GM12878 (cell line): ENCODE measurements around the gene NINL. TPM values are rescaled to one million over a fixed set of nuclear protein-coding genes. Genes with fewer than 3 reads are reported as not detected.

Experiments used
- ATAC-seq: fragments of 200-7000 bp; cut with Tn5 transposase; 3 replicates; pipeline ENCODE4 v1.9.1; 2020; ENCODE audit warnings: mild to moderate bottlenecking, moderate library complexity
- BruUV-seq: library from RNA; stranded (reverse); fragments of 400-500 nt; replicated peaks from 2 replicates; lab custom pipeline; 2021; lab: Mats Ljungman, UMichigan
- CTCF ChIA-PET: fragments of 300-600 bp; sonication (Branson Sonifier 250); formaldehyde crosslinking; extraction: SDS; loops from one replicate; lab custom pipeline; 2021; ENCODE audit warnings: inconsistent platforms; lab: Yijun Ruan, JAX
- POLR2A ChIA-PET: fragments of 350-600 bp; formaldehyde crosslinking; extraction: SDS; loops from one replicate; lab custom pipeline; 2021; ENCODE audit warnings: inconsistent platforms; lab: Charles Lee
- RAD21 ChIA-PET: fragments of 300-600 bp; sonication (Branson Sonifier 250); formaldehyde crosslinking; loops from one replicate; lab custom pipeline; 2023; ENCODE audit warnings: antibody characterized with exemption; ENCODE audit not compliant: unreplicated experiment; lab: Charles Lee
- SMC1A ChIA-PET: fragments of 300-600 bp; sonication (Branson Sonifier 250); formaldehyde crosslinking; loops from one replicate; lab custom pipeline; 2023; ENCODE audit not compliant: unreplicated experiment, uncharacterized antibody; lab: Charles Lee
- DNase-seq: peaks from one replicate; pipeline ENCODE4 v3.0.0-alpha.2; 2011; ENCODE audit warnings: low read depth, low spot score
- FAIRE-seq: peaks from 3 replicates; lab custom pipeline; 2011; peaks lifted over from hg19 to GRCh38; lab: Jason Lieb, UNC
- H2AFZ ChIP-seq: 2 replicates; pipeline ENCODE4 v1.6.0; 2011; ENCODE audit warnings: low read depth, low read length, control low read depth; ENCODE audit not compliant: control insufficient read depth
- H3K27ac ChIP-seq: 2 replicates; pipeline ENCODE4 v1.5.1; 2011; ENCODE audit warnings: control low read depth; ENCODE audit not compliant: control insufficient read depth, insufficient read depth
- H3K27me3 ChIP-seq, 2 experiments: replicated peaks in 1 of 2; 2 replicates each; pipeline versions ENCODE4 v1.6.0 to v1.6.1; 2011; ENCODE audit warnings: low read length in 1 of 2; ENCODE audit not compliant: control insufficient read depth in 2 of 2, insufficient read depth in 2 of 2
- H3K36me3 ChIP-seq, 2 experiments: 2 replicates each; pipeline ENCODE4 v1.5.1; 2011; ENCODE audit warnings: low read length in 1 of 2; ENCODE audit not compliant: control insufficient read depth in 2 of 2, insufficient read depth in 2 of 2
- H3K4me1 ChIP-seq: 2 replicates; pipeline ENCODE4 v1.6.1; 2011; ENCODE audit warnings: mild to moderate bottlenecking, low read length, moderate library complexity, mixed read lengths; ENCODE audit not compliant: control insufficient read depth, insufficient read depth
- H3K4me2 ChIP-seq: 2 replicates; pipeline ENCODE4 v1.6.0; 2011; ENCODE audit warnings: control low read depth; ENCODE audit not compliant: control insufficient read depth, insufficient read depth
- H3K4me3 ChIP-seq: fragments of 200-600 bp; sonication (generic); 2 replicates; pipeline ENCODE4 v1.5.1; 2016
- H3K79me2 ChIP-seq: 2 replicates; pipeline ENCODE4 v1.6.0; 2011; ENCODE audit warnings: low read length; ENCODE audit not compliant: control insufficient read depth, insufficient read depth
- H3K9ac ChIP-seq: 2 replicates; pipeline ENCODE4 v1.8.0; 2011; ENCODE audit warnings: low read length, control low read depth, mixed read lengths; ENCODE audit not compliant: control insufficient read depth, insufficient read depth
- H3K9me3 ChIP-seq: replicated peaks from 3 replicates; pipeline ENCODE4 v1.5.1; 2011; ENCODE audit warnings: mild to moderate bottlenecking, low read length; ENCODE audit not compliant: control insufficient read depth, insufficient read depth
- H4K20me1 ChIP-seq: 2 replicates; pipeline ENCODE4 v1.6.0; 2011; ENCODE audit not compliant: control insufficient read depth, insufficient read depth
- BCLAF1 ChIP-seq: fragments of 450-650 bp; IDR thresholded peaks from 2 replicates; pipeline ENCODE4 v1.6.1; 2017; ENCODE audit warnings: antibody characterized with exemption, mild to moderate bottlenecking, moderate library complexity
- CHD1 ChIP-seq: IDR thresholded peaks from 2 replicates; pipeline ENCODE4 v1.6.1; 2012; ENCODE audit warnings: low read depth, low read length, improper control_type of control experiment
- CHD2 ChIP-seq: IDR thresholded peaks from 2 replicates; pipeline ENCODE4 v1.6.1; 2011; ENCODE audit warnings: low read depth, low read length, improper control_type of control experiment, borderline replicate concordance
- CTCF ChIP-seq, 3 experiments: IDR thresholded peaks in 2 of 3; conservative IDR thresholded peaks in 1 of 3; 2 replicates each; pipeline ENCODE4 v1.5.1; 2011; ENCODE audit warnings: low read depth in 3 of 3, low read length in 3 of 3, mild to moderate bottlenecking in 3 of 3, control low read depth in 2 of 3, moderate library complexity in 2 of 3, inconsistent platforms in 1 of 3, mixed read lengths in 1 of 3; ENCODE audit not compliant: control insufficient read depth in 2 of 3, insufficient read depth in 1 of 3; ENCODE audit errors: extremely low read depth in 1 of 3
- EED ChIP-seq: sonication (generic); IDR thresholded peaks from 2 replicates; pipeline ENCODE4 v1.6.1; 2016; ENCODE audit warnings: antibody characterized with exemption, low read depth
- HDGF ChIP-seq: fragments of 450-650 bp; IDR thresholded peaks from 2 replicates; pipeline ENCODE4 v1.6.1; 2016; ENCODE audit warnings: antibody characterized with exemption
- IRF4 ChIP-seq: IDR thresholded peaks from 2 replicates; pipeline ENCODE4 v1.6.1; 2011; ENCODE audit warnings: low read depth, low read length
- KAT2A ChIP-seq: conservative IDR thresholded peaks from 2 replicates; pipeline ENCODE4 v1.6.1; 2011; ENCODE audit warnings: low read depth, low read length; ENCODE audit not compliant: control insufficient read depth
- NFIC ChIP-seq: IDR thresholded peaks from 2 replicates; pipeline ENCODE4 v1.6.1; 2012; ENCODE audit warnings: low read depth, mild to moderate bottlenecking, inconsistent platforms, low read length, moderate library complexity
- POU2F2 ChIP-seq: IDR thresholded peaks from 3 replicates; pipeline ENCODE4 v1.6.1; 2011; ENCODE audit warnings: low read depth, mild to moderate bottlenecking, low read length, borderline replicate concordance
- RAD51 ChIP-seq: fragments of 450-650 bp; IDR thresholded peaks from 2 replicates; pipeline ENCODE4 v1.6.1; 2016; ENCODE audit warnings: moderate library complexity, mild to moderate bottlenecking, inconsistent platforms
- RBBP5 ChIP-seq: fragments of 200-600 bp; sonication (generic); conservative IDR thresholded peaks from 2 replicates; pipeline ENCODE4 v1.6.1; 2016
- RELA ChIP-seq: fragments of 450-650 bp; IDR thresholded peaks from 2 replicates; pipeline ENCODE4 v1.8.0; 2014; ENCODE audit warnings: borderline replicate concordance; ENCODE audit not compliant: partially characterized antibody
- STAT3 ChIP-seq: IDR thresholded peaks from 2 replicates; pipeline ENCODE4 v1.6.1; 2011; ENCODE audit warnings: low read depth, low read length, improper control_type of control experiment
- ZNF217 ChIP-seq: fragments of 450-650 bp; IDR thresholded peaks from 2 replicates; pipeline ENCODE4 v1.6.1; 2017; ENCODE audit warnings: antibody characterized with exemption, mild to moderate bottlenecking
- ZNF622 ChIP-seq: fragments of 450-650 bp; IDR thresholded peaks from 2 replicates; pipeline ENCODE4 v1.6.1; 2017; ENCODE audit warnings: mild to moderate bottlenecking, inconsistent platforms
- ZNF687 ChIP-seq: fragments of 450-650 bp; IDR thresholded peaks from 2 replicates; pipeline ENCODE4 v1.6.1; 2017; ENCODE audit warnings: mild to moderate bottlenecking, moderate library complexity
- WGBS: methylation state at CpG from one replicate; pipeline ENCODE4 v1.1.6; 2016; ENCODE audit warnings: low lambda C conversion rate; ENCODE audit not compliant: insufficient replicate concordance, insufficient coverage; ENCODE audit errors: missing lambda C conversion rate; 5-methylcytosine and 5-hydroxymethylcytosine counted together
- in situ Hi-C: fragments of 300-500 bp; cut with MboI; formaldehyde crosslinking; loops from 9 replicates; pipeline ENCODE4 v1.14.3; 2018; ENCODE audit warnings: mixed read lengths
- intact Hi-C: fragments of 100-400 bp; cut with micrococcal nuclease; formaldehyde crosslinking; loops from one replicate; pipeline ENCODE4 v1.14.2; 2022; ENCODE audit not compliant: unreplicated experiment
- polyA plus RNA-seq, 11 experiments: library from polyadenylated mRNA; depleted of rRNA in 4 of 11; unstranded in 6 of 11; stranded (reverse) in 5 of 11; fragments of >200 nt; fragmentation: Nextera tagmentation in 4 of 11; fragmentation: Illumina TruSeq in 1 of 11; extraction: Ambion mirVana in 4 of 11; extraction: Trizol in 1 of 11; gene quantifications; 1 replicate in 1 of 11; 2 replicates in 10 of 11; pipeline versions ENCODE4 v1.2.1 to v1.2.3, GENCODE V29; 2011 to 2016; ENCODE audit warnings: inconsistent platforms in 2 of 11, missing spikeins in 2 of 11, low read depth in 1 of 11
- total RNA-seq, 4 experiments: library from RNA; depleted of rRNA in 3 of 4; stranded (reverse); fragments of >200 nt in 3 of 4; fragmentation: Illumina TruSeq in 1 of 4; extraction: Trizol in 1 of 4; gene quantifications; 2 replicates each; pipeline versions ENCODE4 v1.2.1 to v1.2.3, GENCODE V29; 2013 to 2021

NINL gene
- total and polyA plus RNA-seq, 10 of the 15 experiments (the other 5 are each of a cell fraction or from before 2014, with no cell fraction given) = 0.04 to 0.77 (median 0.23) TPM; not detected in 1

GRCh38 chr20:25490656-25491445, 94.5 kb downstream of the NINL start:
- in situ Hi-C loops (no loop called here), intact Hi-C loops (no loop called here)
- DNase-seq (no peak), FAIRE-seq (no peak), ATAC-seq (no peak)
- ChIA-PET RAD21 (no interaction called here), SMC1A (no interaction called here), CTCF (no interaction called here), POLR2A (no interaction called here)
- no peaks in the 10 kb centered on the region for H3K27me3 ChIP-seq
- no peak overlapping the region for H3K4me2 ChIP-seq
- 44% methylated on average over 14 of the region's 15 CpGs for WGBS
- BruUV-seq = no TSS peak
- no peak overlapping the region for H3K4me3 ChIP-seq
- H4K20me1 ChIP-seq = no peaks in the 10 kb centered on the region
- H3K9me3 ChIP-seq = no peaks in the 10 kb centered on the region
- no peak overlapping the region for H3K27ac ChIP-seq
- H3K36me3 ChIP-seq = no peaks in the 10 kb centered on the region
- no peak overlapping the region for H3K9ac ChIP-seq
- H3K4me1 ChIP-seq = no peaks in the 10 kb centered on the region
- no peaks in the 10 kb centered on the region for H3K79me2 ChIP-seq
- H2AFZ ChIP-seq = no peak overlapping the region
- no peak for TF ChIP-seq CHD1
- no peak for TF ChIP-seq ZNF217
- TF ChIP-seq ZNF622 = no peak
- TF ChIP-seq CTCF (IDR thresholded peaks at IDR 0.05 in 2 of 3, conservative IDR thresholded peaks at IDR 0.05 in 1 of 3; ENCODE audit: control insufficient read depth in 2 of 3, extremely low read depth in 1 of 3, insufficient read depth in 1 of 3, low read depth in 3 of 3, low read length in 3 of 3) = no peak
- no peak for TF ChIP-seq RBBP5
- no peak for TF ChIP-seq IRF4
- TF ChIP-seq STAT3 = no peak
- TF ChIP-seq RAD51 = no peak
- no peak for TF ChIP-seq EED
- TF ChIP-seq POU2F2 = no peak
- TF ChIP-seq KAT2A = no peak
- no peak for TF ChIP-seq NFIC
- no peak for TF ChIP-seq RELA
- TF ChIP-seq ZNF687 = no peak
- no peak for TF ChIP-seq BCLAF1
- no peak for TF ChIP-seq CHD2
- no peak for TF ChIP-seq HDGF
